Posterior cingulate gyrus (tissue), 11 donors: ENCODE measurements around the gene NTM.

Experiments used
- DNase-seq, 10 donors: peaks; one replicate each; pipeline versions ENCODE4 v3.0.0 to v3.0.0-alpha.2; 2020 to 2021; ENCODE audit warnings: mixed read lengths in 3 of 10
- intact Hi-C: fragments of 100-400 bp; cut with DNase I; formaldehyde crosslinking; loops from one replicate; pipeline ENCODE4 v1.15.1; 2023

NTM gene

DNA sequence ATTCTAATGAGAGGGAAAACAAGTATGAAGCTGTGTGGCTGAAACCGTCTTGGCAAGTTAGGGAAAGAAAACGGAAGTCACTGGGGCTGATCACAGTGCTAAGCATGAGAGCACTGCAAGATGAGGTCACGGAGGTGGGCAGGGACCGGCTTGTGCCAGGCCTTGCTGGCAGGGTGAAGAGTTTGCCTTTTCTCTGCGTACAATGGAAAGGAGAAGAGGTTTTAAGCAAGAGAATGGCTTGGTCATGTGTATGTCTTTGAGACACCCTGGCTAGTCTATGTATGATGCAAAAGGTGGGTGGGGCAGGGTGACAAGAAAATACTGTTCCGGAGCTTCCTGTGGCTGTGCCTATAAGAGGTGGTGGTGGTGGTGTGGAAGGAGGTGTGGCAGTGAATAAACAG is 567.9 kb downstream of the NTM start:
- peak in 4 of 10 donors; percentile 17 to 85 (median 50) for DNase-seq

DNA sequence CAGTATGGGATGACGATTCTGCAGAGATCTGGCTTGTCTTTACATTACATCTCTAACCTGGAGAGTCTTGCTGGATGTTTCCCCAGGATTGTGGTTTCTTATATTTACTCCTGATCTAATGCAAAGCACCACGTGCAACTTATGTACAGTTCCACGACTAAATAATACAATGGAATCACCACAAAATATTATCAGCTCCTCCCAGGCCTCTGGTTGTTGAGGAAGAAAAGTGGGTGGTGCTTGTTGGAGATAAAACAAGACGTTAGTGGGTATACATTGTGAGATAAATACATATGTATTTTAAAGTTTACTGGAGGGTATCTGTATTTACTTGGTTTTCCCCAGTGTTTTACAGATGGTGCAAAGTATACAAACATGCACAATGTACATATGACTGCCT is 569.7 kb downstream of the NTM start:
- intact Hi-C loops, result no loop called here
- DNase-seq, result no peak

More for the DNA sequence above, 567.9 kb downstream of the NTM start:
- intact Hi-C loops, result no loop called here

DNA sequence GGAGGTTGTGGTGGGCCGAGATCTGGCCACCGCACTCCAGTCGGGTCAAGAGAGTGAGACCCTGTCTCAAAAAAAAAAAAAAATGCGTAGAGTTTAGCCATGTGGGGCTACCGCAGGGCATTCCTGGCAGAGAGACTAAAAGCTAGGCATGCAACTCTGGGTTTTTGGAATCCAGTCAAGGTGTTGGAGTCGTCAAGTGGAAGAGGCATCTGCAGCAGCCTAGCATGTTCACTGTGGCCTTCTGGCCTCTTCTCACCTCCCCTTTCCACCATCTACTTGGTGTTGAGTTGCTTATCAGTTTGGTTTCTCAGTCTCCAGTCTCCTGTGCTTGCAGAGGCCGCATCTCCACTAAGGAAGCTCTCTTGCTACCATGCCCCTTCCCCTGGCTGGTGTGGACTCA is 572.5 kb downstream of the NTM start:
- DNase-seq, result no peak
- intact Hi-C loops, result no loop called here

DNA sequence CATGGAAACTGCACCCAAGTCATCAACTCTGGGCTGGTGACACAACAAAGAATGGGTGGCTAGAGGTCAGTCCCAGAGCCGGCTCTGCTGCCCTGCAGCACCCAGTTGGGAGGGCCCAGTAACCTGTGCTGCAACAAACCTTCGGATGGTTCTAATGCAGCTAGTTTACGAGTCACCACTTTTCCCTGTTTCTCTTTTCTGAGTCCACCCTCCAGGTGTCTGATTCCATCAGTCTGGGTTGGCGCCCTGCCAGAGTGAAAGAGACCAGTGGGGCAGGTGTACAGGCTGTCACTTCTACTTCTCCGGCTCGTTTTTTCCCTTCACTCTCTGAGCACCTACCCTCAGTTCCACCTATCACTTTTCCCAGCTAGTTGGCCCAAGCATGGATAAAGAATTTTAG is 572.9 kb downstream of the NTM start:
- intact Hi-C loops, result no loop called here
- DNase-seq, result no peak

DNA sequence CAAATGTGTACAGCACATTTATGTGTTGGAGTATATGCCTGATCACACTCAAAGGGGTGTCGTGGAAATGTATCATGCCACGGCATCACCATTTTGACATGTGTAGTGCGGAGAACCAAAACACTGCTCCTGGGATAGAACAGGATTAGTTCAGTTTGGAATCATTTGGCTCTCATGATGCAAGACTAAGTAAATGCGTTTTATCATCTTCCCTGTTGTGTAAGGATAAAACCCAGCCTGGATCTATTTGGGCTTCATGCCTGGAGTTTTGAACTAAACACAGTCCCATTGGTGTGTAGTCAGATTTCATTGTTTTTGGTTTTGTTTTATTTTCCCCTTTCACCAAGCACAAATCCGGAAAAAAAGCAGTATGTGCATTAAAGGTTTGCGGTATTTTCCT is 574.3 kb downstream of the NTM start:
- no peak for DNase-seq
- intact Hi-C loops, result no loop called here

DNA sequence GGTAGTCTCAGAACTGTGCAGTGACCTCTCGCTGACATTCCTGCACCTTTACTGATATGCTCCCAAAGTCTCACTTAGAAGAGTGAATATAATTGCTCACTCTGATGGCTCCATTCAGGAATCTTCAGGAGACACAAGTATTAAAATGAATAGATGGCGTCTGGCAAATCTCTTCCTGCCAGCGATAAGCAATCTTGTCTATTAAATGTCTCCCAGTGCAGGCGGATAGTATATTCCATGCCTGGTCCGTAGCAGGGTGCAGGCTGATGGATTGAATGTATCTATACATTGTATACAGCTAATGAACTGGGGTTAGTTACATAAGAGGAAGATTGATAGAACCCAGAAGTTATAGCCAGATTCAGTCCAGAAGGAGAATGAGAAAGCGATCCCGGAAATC is 575.3 kb downstream of the NTM start:
- no peak for DNase-seq
- intact Hi-C loops, result no loop called here

DNA sequence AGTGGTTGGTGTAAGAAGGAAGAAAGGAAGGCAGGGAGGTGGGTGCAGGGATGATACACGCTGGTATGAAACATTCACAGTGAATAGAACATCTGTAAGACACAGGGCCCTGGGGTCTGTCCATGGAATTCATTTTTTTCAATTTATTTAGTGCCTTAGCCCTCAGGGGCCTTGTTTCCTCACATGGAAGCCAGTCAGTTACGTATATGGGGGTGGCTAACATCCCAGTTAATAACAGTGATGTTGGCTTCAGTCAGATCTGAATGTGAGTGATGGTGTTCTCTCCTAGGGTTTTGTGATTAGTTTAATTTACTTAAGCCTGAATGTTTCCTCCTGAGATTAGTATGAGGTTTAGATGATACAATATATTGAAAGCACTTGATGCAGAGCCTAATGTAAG is 577.1 kb downstream of the NTM start:
- no peak for DNase-seq
- intact Hi-C loops, result no loop called here

DNA sequence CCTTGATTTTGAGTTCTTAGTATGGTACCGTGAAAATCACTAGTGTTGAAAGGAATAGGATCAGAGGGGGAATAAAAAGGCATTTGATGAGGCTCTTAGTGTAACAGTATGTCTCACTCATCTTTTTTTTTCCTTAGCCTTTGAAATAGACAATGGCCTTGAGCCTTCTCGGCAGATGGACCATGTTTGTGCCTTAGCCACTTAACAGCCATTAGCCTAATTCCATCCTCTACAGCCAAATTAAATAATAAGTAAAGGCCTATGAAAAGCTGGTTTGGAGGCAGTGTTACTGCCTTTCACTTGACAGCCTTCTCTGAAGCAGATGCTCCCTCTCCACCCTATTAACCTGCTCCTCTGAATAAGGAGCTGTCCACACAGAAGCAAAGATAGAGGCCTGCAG is 580.7 kb downstream of the NTM start:
- intact Hi-C loops, result no loop called here
- no peak for DNase-seq

DNA sequence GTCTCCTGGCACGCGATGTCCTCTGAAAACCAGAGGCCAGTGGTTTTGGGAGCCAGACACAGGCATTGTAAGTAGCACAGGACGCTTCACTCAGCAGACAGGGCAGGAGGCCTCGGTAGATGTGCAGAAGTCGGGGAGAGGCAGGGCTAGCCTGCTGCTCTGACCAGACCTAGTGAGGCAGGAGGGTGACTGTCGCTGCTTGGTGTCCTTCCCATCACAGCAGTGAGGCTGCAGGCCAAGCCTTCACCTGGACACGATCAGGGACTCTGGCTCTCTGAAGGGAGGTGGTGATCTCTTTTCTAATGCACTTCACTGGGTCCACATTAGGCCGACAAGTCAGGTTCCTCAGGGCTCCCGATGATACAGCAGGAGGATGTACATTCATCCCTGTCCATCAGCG is 583.7 kb downstream of the NTM start:
- intact Hi-C loops, result no loop called here
- DNase-seq, result no peak

DNA sequence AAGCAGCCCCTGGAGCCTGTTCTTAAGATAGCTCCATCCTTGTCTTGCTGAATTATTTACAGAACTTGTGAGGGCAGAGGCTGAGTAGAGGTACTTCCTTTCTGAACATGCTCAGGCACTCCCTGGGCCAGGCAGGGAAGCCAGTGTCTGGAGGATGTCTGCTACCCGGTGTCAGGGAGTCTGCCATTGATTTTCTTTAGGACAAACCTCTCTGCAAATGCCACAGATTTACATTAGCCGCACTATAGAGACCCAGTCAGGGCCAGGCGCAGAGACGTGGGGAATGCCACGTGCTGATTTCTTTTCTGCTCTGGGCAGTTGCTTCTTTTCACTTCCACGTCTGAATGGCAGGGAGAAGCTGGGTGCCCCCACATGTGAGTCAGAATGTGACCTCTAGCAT is 585.5 kb downstream of the NTM start:
- intact Hi-C loops, result no loop called here
- DNase-seq, result no peak

DNA sequence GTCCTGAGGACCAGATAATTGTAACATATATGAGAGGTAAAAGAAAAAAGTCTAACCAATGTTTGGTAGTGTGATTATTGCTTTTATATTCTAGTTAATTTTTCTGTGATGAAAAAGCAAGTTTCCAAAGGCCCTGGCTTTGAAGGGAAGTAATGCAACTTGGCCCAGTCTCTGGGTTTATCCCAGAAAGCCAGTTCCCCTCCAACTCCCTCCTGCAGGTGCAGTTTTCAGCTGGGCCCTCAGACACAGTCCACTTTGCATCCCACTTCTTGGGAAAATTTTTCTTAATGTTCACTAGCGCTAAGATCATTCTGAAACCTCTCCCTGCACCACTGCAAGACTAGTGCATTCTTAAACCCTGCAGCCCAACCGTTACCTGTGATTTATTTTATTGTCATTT is 586.8 kb downstream of the NTM start:
- intact Hi-C loops, result no loop called here

DNA sequence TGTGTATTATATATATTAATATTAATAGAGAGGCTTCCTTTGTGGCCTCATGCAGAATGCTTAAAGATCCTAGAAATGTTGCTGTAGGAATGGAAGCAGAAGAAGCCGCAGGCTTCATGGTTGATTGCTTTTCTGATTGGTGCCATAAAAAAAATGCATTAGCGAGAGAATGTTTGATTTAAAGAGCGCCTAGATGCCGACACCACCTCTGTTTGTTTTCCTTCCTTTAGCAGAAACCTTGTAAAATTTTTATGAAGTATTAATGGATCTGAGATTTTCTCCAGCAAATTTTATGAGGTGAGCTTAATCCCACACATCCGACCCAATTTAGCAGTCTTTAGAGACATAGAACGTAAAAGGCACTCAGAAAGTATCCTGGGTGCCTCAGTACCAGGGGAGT is 587.5 kb downstream of the NTM start:
- intact Hi-C loops, result no loop called here
- no peak for DNase-seq

More for the DNA sequence above, 586.8 kb downstream of the NTM start:
- DNase-seq, result no peak

DNA sequence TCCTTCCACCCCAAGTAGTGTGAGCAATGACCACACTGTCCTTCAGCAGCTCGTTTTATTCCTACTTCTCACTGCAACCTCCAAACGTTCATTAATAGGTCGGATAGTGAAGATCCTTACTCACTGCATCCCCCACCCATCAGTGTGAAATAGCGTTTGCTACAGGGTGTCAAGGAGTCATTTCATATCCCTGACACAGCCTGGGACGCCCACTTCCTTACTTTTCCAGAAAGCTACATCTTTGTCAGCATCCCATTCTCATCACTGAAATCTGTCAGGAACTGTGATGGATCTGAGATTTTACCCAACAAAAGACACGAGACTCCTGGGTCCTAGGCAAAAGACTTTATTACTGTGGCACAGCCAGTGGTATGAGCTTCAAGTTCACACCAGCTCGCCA is 592.4 kb downstream of the NTM start:
- DNase-seq, result no peak
- intact Hi-C loops, result no loop called here

DNA sequence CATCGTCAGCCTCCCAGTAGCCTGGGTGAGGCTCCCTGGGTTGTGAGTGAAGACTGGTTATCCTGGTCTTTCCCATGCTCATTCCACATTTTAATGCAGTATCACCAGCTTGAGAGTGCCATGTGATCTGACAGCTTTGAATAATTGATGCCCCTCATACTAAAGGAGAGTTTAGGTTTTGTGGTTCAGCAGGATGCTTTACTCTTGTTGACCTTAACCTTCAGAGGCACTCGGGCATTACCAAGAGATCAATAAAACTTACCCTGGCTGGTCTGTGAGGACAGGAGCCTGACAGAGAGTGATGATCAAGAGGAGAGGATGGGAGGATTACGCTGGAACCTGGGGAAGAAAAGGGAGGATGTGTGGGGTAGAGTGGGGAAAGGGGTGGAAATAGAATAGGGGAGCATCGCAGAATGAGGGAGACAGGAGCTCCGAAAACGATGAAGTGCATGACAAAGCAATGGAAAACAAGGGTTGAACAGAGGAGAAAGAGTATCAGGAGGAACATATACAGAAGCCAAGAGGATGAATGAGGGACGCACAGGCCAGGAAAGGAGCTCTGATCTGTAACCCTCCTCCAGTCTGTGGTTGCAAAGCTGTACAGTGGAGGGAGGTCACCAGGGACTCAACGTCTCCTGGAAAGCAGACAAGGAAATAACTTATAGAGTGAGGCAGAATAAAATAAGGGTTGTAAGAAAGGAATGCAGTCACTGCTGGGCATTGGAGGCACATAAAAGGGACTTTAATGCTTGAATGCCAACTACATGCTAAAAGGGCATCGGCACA is 594.5 kb downstream of the NTM start:
- intact Hi-C loops, result no loop called here
- DNase-seq, result no peak

DNA sequence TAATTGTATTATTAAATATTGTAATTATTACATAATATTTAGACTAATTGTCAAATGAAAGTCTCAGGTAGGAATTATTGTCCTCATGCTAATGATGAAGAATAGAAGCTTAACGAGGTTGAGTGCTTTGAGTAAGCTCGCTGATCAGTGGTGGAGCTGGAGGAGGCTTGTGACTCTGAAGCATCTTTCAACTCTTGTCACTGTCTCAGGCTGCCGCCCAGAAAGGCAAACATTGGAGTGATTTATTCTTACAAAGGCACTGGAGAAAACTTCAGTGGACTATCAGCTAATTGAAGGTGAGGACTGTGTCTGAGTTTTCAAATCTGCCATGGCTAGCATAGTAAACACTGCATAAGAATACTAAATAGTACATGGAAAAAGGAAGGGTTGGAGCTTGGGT is 595.1 kb downstream of the NTM start:
- DNase-seq, result no peak
- intact Hi-C loops, result no loop called here

DNA sequence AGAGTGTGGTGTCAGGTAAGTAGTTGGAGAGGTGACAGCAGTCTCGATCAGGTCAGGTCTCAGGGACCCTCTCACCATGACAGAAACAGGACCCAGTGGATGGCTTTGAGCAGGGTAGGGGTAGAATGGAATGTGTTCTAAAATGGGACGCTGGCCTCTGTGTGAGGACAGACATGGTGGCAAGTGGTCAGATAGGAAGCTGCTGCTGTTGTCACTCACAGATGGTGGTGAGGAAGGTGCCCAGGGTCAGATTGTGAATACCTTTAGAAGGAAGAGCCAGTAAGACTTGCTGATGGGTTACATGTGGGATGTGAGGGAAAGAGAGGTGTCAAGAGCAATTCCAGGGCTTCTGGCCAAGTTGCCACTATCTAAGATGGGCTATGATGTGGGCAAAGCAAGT is 596.3 kb downstream of the NTM start:
- intact Hi-C loops, result no loop called here
- DNase-seq, result no peak

DNA sequence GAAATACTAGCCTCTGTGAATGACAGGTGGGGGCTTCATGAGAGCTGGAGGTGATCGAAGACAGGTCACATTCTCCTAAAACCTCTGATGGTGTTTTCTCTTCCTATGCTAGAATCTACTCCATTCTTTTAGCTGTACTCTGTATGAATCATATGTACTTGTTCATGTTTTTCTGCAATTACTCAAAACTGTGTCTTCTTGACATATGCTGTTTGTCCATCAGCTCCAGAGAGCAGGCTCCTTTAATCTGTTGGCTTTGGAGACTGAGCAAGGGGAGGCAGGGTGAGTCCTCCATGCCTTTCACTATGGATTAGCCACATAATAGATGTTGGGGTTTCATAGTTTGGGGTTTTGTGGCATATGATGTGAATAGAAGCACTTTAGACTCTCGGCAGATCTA is 598.8 kb downstream of the NTM start:
- intact Hi-C loops, result no loop called here
- no peak for DNase-seq

DNA sequence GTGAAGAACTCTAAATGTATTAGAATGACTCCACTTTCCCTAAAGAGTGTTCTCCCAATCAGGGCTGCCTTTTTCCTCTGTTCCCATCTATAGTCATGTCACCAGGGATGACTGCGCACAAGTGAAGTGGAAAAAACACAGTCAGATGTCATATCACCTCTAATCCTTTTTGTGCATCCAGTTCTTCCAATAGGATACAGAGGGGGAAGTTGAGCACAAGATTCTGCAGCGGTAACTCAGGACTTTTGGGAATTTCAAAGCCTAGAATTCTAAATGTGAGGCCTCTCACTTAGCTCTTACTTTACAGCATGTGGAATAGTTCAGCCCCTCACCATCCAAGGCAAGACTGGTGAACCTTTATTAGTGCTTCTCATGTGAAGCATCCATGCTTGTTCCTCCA is 602.6 kb downstream of the NTM start:
- intact Hi-C loops, result no loop called here

DNA sequence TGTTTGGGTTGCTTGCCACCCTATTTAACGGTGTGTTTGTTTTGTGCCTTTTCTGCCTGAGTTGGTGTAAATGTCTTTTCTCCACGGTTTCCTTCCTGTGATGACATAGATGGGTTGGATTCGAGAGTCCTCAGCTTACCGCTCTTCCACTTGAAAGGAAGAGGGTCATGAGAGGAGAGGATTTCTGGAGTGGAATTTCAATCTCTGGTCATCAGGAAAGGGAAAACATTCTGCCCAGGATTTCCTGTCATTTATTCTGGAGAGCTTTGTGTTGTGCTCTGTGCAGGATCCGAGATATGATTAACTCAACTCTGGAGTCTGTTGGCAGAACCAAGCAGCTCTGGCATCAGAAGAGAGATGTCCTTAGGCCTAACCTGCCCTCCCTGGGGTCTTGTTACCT is 605.2 kb downstream of the NTM start:
- no peak for DNase-seq
- intact Hi-C loops, result no loop called here

More for the DNA sequence above, 602.6 kb downstream of the NTM start:
- no peak for DNase-seq

DNA sequence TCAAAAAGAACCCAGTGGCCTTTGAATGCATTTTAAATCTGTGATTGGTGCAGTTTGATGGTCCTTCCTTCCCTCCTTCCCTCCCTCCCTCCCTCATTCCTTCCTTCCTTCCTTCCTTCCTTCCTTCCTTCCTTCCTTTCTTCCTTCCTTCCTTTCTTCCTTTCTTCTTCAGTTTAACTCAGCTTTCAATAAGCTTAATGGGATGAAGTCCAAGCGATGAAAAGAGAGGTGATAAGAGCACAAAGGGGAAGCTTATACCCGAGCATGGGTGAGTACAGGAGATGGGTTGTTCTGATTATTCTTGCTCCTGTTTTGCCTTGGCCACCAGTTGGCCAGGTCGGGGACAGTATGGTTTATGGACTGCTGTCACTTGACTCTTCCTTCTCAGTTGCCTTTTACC is 605.6 kb downstream of the NTM start:
- intact Hi-C loops, result no loop called here
- no peak for DNase-seq

DNA sequence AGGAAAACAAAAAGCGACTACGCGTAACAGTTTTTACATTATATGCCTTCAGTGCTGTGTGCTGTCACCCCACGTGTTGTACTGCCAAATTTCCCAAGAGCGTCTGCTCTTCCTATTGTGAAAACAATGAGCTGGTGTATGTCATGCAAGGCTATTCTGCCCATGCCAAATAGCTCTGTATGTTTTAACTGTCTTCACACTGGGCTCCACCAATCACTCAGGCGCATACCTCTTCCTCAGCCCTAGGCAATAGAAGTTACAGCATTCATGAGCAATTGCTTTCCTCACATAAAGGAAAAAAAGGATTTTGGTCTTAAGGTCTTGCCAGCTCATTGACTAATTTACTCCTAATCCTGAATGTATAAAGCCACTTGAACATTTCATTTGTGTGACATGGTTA is 606.8 kb downstream of the NTM start:
- peak in 3 of 10 donors; percentile 20 to 69 (median 27) for DNase-seq
- intact Hi-C loops, result no loop called here

DNA sequence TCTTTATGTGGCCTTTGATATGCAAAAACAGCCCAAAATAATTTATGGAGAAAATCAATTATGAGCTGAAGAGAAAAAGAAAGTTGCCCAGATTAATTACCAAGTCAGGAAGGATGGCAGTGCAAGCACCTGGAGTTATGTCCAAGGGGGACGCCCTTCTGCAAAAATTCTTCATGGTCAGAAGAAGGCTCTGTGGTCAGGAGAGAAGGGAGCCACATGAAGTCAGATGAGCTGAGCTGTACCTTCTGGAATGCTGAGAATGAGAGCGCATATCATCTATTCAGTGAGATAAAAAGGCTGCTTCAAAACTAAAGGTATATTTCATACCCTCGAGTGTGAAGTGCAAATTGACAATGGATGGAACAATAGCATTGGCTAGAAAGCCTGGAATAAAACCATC is 607.4 kb downstream of the NTM start:
- no peak for DNase-seq
- intact Hi-C loops, result no loop called here

DNA sequence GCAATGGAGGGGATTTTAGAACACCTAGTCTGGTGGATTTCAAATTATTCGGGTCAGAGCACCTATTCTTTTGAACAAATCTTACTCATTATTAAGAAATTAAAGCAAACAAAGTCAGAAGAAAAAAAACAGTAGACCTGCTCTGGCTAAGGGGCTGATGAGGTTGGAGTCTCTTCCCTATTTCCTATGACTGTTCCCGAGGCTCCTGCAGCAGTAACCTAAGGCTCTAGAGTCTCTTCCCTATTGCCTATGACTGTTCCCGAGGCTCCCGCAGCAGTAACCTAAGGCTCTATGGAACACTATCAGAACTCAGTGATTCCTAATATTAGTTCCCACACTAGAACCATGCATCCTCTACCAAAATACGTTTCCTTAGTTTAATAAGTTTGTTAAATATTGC is 607.9 kb downstream of the NTM start:
- intact Hi-C loops, result no loop called here
- DNase-seq, result no peak
